Colonic mucosa (tissue), 4 donors: ENCODE results near the gene PHLDB3. TPM values are rescaled to one million over a fixed set of nuclear protein-coding genes. Genes with fewer than 3 reads are reported as not detected.
A peak's percentile ranks its signal among the peaks of the same experiment; 100 is the strongest.

Experiments
- DNase-seq: peaks from one replicate; pipeline ENCODE4 v3.0.0-alpha.2; 2020
- H3K27ac ChIP-seq: fragments of 200-600 bp; one replicate; pipeline ENCODE4 v1.8.0; 2021
- H3K27me3 ChIP-seq: fragments of 200-600 bp; one replicate; pipeline ENCODE4 v1.8.0; 2021
- H3K36me3 ChIP-seq: fragments of 200-600 bp; one replicate; pipeline ENCODE4 v1.8.0; 2021
- H3K4me1 ChIP-seq: fragments of 200-600 bp; one replicate; pipeline ENCODE4 v1.8.0; 2021; ENCODE audit warnings: mild to moderate bottlenecking
- H3K4me3 ChIP-seq: fragments of 200-600 bp; one replicate; pipeline ENCODE4 v1.8.0; 2021
- H3K9ac ChIP-seq, 2 donors: one replicate each; pipeline ENCODE4 v1.7.0; 2013; ENCODE audit warnings: control low read depth in 2 of 2, low read depth in 2 of 2, low read length in 2 of 2
- H3K9me3 ChIP-seq: fragments of 200-600 bp; one replicate; pipeline ENCODE4 v1.8.0; 2021
- intact Hi-C: fragments of 100-400 bp; cut with DNase I; formaldehyde crosslinking; loops from one replicate; pipeline ENCODE4 v1.14.1; 2022
- total RNA-seq, 2 donors: library from RNA; stranded (reverse); fragmentation: NEBNext Ultra II Directional in 1 of 2; extraction: Animal tissue kit (Norgen Biotek cat#: 25700) in 1 of 2; gene quantifications; one replicate each; pipeline ENCODE4 v1.2.1, GENCODE V29; 2021
- TF ChIP-seq, protein P1 (sequence below): fragments of 200-600 bp; IDR thresholded peaks from one replicate; pipeline ENCODE4 v1.8.0; 2022; ENCODE audit warnings: antibody characterized with exemption, mild to moderate bottlenecking
- donor health status: healthy.
- donor health status: DM: no; HTN: no; CAD: no.
- donor health status: DM: no; HTN: no; CAD: no.

PHLDB3 gene
- total RNA-seq, 2 donors from 2014 or later: 6.8 to 24.0 TPM

DNA sequence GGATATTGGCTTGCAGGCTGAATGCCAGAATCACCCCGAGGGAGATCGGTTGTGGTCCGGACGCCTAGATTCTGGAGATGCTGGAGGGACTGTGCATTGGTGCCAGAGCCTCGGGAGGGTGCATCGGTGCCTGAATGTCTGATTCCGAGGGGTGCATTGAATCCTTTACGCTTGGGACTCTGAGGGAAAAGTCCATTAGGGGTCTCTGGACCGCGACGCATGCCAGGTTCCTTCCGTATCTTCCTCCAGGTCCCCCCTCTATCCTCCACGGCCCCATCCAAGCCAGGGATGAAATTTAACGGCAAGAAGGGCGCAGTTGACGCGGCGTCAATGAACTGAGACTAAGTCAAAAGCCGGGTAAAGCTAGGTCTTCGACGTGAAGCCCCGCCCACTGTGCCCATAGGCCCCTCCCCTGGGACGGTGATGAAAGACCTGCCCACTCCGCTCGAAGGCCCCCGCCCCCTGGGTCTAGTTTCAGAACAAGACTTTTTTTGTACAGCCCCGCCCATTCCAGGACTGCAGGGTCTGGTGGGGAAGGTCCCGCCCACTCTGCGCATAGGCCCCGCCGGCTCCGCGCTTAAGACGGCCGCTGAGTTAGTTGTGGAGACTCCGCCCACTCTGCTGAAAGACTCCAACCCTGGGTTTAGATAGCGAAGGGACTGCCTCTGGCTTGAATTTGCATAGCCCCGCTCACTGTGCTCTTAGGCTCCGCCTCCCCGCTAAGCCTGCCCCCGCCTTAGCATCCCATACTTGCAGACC is 29.2 kb upstream of the PHLDB3 start:
- intact Hi-C loops: loop anchor here (10.0 kb wide), 1 partner anchor 61 kb away; the partner anchor contains the start of genes IRGQ and ZNF576

DNA sequence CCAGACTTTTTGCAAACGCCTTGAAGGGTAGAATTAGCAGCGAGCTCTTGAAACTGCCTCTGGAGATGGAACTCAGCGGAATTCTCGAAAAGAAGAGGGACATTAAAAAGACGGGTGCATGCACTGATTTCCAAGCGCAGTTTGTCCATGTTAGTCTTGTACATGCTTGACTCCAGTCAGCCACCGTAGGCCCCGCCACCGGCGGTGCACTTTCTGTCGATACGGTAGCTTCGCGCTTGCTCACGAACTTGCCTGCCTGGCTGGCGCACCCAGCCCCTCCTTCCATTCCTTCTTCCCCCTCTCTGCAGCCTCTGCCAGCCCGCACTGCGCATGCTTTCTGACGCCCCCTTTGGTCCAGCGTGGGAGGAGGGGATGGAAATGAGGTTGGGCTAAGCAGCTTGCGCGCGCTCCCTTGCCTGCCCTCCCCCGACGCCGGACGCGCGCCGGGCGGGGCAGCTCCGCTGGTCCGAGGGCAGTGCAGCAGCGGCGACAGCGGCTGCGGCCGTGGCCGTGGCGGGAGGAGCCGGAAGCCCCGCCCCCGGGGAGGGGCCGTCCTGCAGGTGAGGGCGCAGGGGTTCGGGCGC is 28.5 kb upstream of the PHLDB3 start, which contains the start of gene ZNF575:
Gene ZNF575 (plus strand): TSS at position 227 of the 584 bp plus-strand sequence. CDS start 1,235 bp downstream, outside the sequence.
- intact Hi-C loops: loop anchor here (10.0 kb wide), 1 partner anchor 62 kb away; the partner anchor contains the start of genes IRGQ and ZNF576
- H3K36me3 ChIP-seq: no peaks in the 10 kb centered on the region

More for the DNA sequence above, 29.2 kb upstream of the PHLDB3 start:
- no peaks in the 10 kb centered on the region for H3K4me1 ChIP-seq
- peak overlapping the region; percentile 96 for H3K27ac ChIP-seq
- TF ChIP-seq, protein P1, sequence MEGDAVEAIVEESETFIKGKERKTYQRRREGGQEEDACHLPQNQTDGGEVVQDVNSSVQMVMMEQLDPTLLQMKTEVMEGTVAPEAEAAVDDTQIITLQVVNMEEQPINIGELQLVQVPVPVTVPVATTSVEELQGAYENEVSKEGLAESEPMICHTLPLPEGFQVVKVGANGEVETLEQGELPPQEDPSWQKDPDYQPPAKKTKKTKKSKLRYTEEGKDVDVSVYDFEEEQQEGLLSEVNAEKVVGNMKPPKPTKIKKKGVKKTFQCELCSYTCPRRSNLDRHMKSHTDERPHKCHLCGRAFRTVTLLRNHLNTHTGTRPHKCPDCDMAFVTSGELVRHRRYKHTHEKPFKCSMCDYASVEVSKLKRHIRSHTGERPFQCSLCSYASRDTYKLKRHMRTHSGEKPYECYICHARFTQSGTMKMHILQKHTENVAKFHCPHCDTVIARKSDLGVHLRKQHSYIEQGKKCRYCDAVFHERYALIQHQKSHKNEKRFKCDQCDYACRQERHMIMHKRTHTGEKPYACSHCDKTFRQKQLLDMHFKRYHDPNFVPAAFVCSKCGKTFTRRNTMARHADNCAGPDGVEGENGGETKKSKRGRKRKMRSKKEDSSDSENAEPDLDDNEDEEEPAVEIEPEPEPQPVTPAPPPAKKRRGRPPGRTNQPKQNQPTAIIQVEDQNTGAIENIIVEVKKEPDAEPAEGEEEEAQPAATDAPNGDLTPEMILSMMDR: no peak
- H3K9ac ChIP-seq: peak overlapping the region; percentile 74 to 82
- DNase-seq: peak; percentile 100
- H3K36me3 ChIP-seq: no peaks in the 10 kb centered on the region
- no peaks in the 10 kb centered on the region for H3K9me3 ChIP-seq
- H3K4me3 ChIP-seq: peak overlapping the region; percentile 53
- H3K27me3 ChIP-seq: no peaks in the 10 kb centered on the region

GRCh38 chr19:43532571-43532961 is 28.0 kb upstream of the PHLDB3 start:
- peak; percentile 90 for DNase-seq
- Histone ChIP-seq H3K9me3 (no peaks in the 10 kb centered on the region), H3K4me3 (peak overlapping the region; percentile 53), H3K9ac (peak overlapping the region; percentile 74 to 82), H3K27ac (peak overlapping the region; percentile 96), H3K36me3 (no peaks in the 10 kb centered on the region), H3K4me1 (no peaks in the 10 kb centered on the region), H3K27me3 (no peaks in the 10 kb centered on the region)
- intact Hi-C loops: loop anchor here (10.0 kb wide), 1 partner anchor 62 kb away; the partner anchor contains the start of genes IRGQ and ZNF576
- TF ChIP-seq, protein P1: no peak

More for the DNA sequence above, 28.5 kb upstream of the PHLDB3 start, which contains the start of gene ZNF575:
- H3K4me1 ChIP-seq: no peaks in the 10 kb centered on the region
- peak; percentile 92 for DNase-seq
- H3K9ac ChIP-seq: peak within 1 kb of the TSS; percentile 74 to 82
- H3K27ac ChIP-seq: peak within 1 kb of the TSS; percentile 96
- H3K4me3 ChIP-seq: peak within 1 kb of the TSS; percentile 53
- no peaks in the 10 kb centered on the region for H3K9me3 ChIP-seq
- H3K27me3 ChIP-seq: no peaks in the 10 kb centered on the region
- TF ChIP-seq, protein P1: no peak

GRCh38 chr19:43527860-43528622 is 23.5 kb upstream of the PHLDB3 start:
- Histone ChIP-seq H3K4me3 (peak overlapping the region; percentile 68), H3K9me3 (no peaks in the 10 kb centered on the region), H3K36me3 (no peaks in the 10 kb centered on the region), H3K9ac (peak overlapping the region; percentile 51 to 97), H3K27ac (peak overlapping the region; percentile 87), H3K4me1 (no peaks in the 10 kb centered on the region), H3K27me3 (no peaks in the 10 kb centered on the region)
- intact Hi-C loops: no loop called here
- TF ChIP-seq, protein P1: no peak
- DNase-seq: peak; percentile 57
